GM12892 (cell line): ENCODE results near the gene MAP1B.

Source experiments
- DNase-seq: peaks from one replicate; pipeline ENCODE4 v3.0.0; 2011; ENCODE audit not compliant: insufficient read length
- FAIRE-seq: peaks from 2 replicates; lab custom pipeline; 2011; peaks lifted over from hg19 to GRCh38; lab: Jason Lieb, UNC
- POLR2A ChIP-seq: IDR thresholded peaks from 2 replicates; pipeline ENCODE4 v1.6.1; 2011; ENCODE audit warnings: low read depth, low read length, control low read depth
- POLR2AphosphoS5 ChIP-seq: IDR thresholded peaks from 2 replicates; pipeline ENCODE4 v1.6.1; 2011; ENCODE audit warnings: low read depth, low read length, control low read depth
- TAF1 ChIP-seq: IDR thresholded peaks from 2 replicates; pipeline ENCODE4 v1.6.1; 2011; ENCODE audit warnings: low read depth, mild to moderate bottlenecking, control low read depth, low read length, borderline replicate concordance

MAP1B gene

DNA sequence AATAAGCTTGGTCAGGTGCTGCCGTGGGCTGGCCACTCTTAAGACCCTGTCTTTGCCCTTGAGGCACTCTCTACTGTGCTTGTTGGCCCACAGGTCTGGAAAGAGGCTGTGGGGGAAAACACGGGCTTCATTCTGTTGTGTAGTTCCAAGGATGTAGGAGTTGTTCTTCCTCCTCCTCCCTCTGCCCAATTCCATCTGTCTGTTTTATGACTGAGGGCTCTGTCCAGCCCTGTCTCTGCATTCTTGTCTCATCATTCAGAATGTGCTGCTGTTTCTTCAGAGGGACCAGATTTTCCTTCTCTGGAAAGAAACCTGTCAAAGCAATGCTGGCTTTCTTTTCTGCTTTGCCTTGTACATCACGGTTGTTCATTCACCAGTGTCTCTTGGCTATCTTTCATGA is 84.1 kb downstream of the MAP1B start:
- FAIRE-seq (no peak), DNase-seq (no peak)
- TF ChIP-seq POLR2AphosphoS5 (no peak), POLR2A (no peak), TAF1 (no peak)

DNA sequence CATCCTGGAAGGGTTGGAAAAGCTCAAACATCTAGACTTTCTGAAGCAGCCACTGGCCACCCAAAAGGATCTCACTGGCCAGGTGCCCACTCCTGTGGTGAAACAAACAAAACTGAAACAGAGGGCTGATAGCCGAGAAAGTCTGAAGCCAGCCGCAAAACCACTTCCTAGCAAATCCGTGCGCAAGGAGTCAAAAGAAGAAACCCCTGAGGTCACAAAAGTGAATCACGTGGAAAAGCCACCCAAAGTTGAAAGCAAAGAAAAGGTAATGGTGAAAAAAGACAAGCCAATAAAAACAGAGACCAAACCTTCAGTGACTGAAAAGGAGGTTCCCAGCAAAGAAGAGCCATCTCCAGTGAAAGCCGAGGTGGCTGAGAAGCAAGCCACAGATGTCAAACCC is 87.6 kb downstream of the MAP1B start:
- DNase-seq (peak; percentile 5), FAIRE-seq (peak; percentile 86)
- TF ChIP-seq POLR2A (no peak), TAF1 (no peak), POLR2AphosphoS5 (no peak)

- FAIRE-seq (no peak), DNase-seq (no peak)
- no peak for TF ChIP-seq POLR2AphosphoS5
- no peak for TF ChIP-seq TAF1
- TF ChIP-seq POLR2A: no peak
Measured at GRCh38 chr5:72195581-72195980, 88.3 kb downstream of the MAP1B start.

GRCh38 chr5:72197393-72197792 is 90.1 kb downstream of the MAP1B start:
- FAIRE-seq (no peak), DNase-seq (no peak)
- TF ChIP-seq TAF1: no peak

- FAIRE-seq (no peak), DNase-seq (no peak)
- TF ChIP-seq POLR2AphosphoS5 (no peak), TAF1 (no peak), POLR2A (no peak)
Measured at GRCh38 chr5:72199681-72200080, 92.4 kb downstream of the MAP1B start.

- DNase-seq (no peak), FAIRE-seq (no peak)
- TF ChIP-seq POLR2AphosphoS5 (no peak), POLR2A (no peak), TAF1 (no peak)
Measured at GRCh38 chr5:72202331-72202825, 95.1 kb downstream of the MAP1B start.

DNA sequence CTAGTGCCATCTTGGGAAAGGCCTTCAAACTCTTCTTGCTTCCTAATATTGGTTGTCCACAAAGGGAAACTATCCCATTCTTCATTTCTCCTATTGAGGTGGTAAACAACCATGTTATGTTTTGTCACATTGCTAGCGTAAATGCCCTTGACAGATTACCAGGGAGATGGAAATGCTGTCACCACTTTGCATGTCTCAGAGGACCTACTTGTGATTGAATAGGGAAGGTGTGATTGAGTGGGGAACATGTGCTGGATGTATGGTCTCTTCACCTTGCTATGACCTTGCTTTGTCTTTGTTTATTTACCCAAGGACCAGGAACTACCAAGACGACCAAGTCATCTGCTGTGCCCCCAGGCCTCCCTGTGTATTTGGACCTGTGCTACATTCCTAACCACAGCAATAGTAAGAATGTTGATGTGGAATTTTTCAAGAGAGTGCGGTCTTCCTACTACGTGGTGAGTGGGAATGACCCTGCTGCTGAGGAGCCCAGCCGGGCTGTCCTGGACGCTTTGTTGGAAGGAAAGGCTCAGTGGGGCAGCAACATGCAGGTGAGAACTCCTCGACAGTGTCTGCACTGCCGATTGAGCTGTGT is 96.1 kb downstream of the MAP1B start:
- no peak for TF ChIP-seq POLR2AphosphoS5
- DNase-seq (no peak), FAIRE-seq (no peak)

DNA sequence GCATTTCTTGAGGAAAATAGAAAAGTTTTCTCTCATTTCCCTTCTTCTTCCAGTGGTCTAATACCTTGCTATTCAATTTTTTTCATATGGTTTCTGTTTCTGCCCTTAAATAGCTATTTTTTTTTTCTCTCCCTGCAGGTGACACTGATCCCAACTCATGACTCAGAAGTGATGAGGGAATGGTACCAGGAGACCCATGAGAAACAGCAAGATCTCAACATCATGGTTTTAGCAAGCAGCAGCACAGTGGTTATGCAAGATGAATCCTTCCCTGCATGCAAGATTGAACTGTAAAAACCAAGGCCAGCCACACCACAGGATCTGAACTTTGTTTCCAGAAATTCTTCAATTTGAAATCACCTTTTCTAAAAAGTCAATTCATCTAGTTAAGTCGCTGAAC is 97.7 kb downstream of the MAP1B start:
- TF ChIP-seq POLR2AphosphoS5 (no peak), POLR2A (no peak), TAF1 (no peak)
- no peak for FAIRE-seq
- DNase-seq: no peak

DNA sequence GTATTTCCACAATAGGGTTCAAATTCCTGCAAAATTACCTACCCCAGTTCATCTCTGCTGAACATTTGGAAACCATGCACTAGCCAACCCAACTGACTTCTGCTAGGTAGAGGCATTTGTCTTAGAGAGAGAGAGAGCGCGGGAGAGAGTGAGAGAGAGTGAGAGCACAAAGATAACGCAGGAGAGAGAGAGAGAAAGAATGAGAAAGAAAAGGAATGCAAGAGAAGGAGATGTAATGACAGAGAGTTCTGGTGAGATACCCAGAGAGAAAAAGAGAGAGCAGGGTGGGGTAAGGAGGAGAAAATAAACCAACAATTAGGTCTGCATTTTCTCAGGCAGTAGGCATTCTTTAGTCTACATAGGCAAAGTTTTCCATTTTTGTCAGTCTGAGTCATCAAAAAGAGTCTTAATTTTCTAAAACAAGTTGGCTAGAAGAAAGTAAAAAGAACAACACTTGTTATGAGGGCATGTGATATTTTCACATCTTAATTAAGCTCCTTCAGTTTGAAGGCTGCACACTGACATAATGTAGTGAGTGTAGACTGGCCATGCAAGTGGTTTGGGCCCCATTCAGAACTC is 98.2 kb downstream of the MAP1B start:
- TF ChIP-seq POLR2AphosphoS5: no peak
- TF ChIP-seq POLR2A: no peak
- TF ChIP-seq TAF1: no peak
- DNase-seq (no peak), FAIRE-seq (no peak)

- no peak for TF ChIP-seq POLR2A
- no peak for TF ChIP-seq POLR2AphosphoS5
- TF ChIP-seq TAF1: no peak
- DNase-seq (no peak), FAIRE-seq (no peak)
Measured at GRCh38 chr5:72206160-72206559, 98.9 kb downstream of the MAP1B start.

DNA sequence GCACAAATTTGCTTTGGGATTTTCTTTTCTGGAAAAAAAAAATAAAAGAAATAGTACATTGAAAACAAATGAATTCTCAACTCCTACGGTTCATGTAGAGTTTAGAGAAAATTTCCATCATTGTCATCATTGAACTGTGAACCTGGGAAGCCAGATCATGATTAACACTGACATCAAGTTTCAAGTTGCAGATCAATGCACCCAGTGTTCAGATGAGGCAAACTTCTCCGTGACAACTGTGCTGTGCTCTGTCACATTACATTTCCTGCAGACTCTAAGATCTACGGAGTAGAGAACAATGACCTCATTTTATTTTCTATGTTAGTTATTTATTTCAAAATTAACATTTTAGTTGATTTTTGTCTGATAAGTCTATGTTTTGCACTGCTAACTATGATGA is 99.7 kb downstream of the MAP1B start:
- no peak for TF ChIP-seq POLR2A
- TF ChIP-seq POLR2AphosphoS5: no peak
- TF ChIP-seq TAF1: no peak
- no peak for FAIRE-seq
- DNase-seq: no peak

DNA sequence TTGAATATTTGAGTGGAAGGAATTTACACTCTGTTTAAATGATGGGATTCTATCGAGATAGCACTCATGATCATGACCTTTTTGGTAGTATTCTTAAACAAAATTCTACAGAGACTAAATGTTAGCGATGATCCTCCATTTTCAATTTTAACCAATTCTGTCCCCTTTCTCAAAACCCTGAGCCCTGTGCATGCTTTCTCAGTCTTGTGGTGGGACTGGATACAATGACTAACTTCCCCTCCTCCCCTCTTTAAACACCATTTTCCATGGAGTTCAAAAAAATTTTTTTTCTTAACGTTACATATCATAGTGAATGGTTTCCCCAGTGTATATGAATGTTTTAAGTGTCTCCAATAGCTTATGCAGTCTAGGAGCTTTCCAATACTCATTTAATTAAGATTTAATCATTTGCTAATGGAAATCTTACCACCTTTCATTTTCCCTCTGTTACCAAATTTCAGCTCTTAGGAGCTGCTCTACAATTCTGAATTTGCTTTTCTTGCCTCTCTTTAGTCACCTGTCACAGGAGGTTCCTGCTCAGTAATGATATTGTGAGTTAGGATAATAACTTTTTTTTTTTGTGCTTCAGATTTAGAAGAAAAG is 101.2 kb downstream of the MAP1B start:
- FAIRE-seq (no peak), DNase-seq (no peak)
- TF ChIP-seq TAF1: no peak
- no peak for TF ChIP-seq POLR2AphosphoS5
- no peak for TF ChIP-seq POLR2A
